HEK293 (cell line): ENCODE data around the gene MEIKIN.

ENCODE experiments used
- BCL11A ChIP-seq: fragments of 450-650 bp; formaldehyde crosslinking; IDR thresholded peaks from 2 replicates; pipeline ENCODE4 v1.5.1; 2016; ENCODE audit warnings: low read depth, missing biosample characterization, missing genetic modification characterization
- CTCF ChIP-seq: fragments of 450-650 bp; formaldehyde crosslinking; IDR thresholded peaks from 2 replicates; pipeline ENCODE4 v1.5.1; 2016; ENCODE audit warnings: missing biosample characterization, missing genetic modification characterization
- KLF16 ChIP-seq: fragments of 450-650 bp; formaldehyde crosslinking; IDR thresholded peaks from 2 replicates; pipeline ENCODE4 v1.5.1; 2017; ENCODE audit warnings: missing biosample characterization, missing genetic modification characterization
- ZBTB1 ChIP-seq: fragments of 450-650 bp; formaldehyde crosslinking; IDR thresholded peaks from 2 replicates; pipeline ENCODE4 v1.5.1; 2016; ENCODE audit warnings: missing biosample characterization, missing genetic modification characterization
- ZNF335 ChIP-seq: fragments of 450-650 bp; formaldehyde crosslinking; conservative IDR thresholded peaks from 2 replicates; pipeline ENCODE4 v1.5.1; 2016; ENCODE audit warnings: missing biosample characterization, missing genetic modification characterization
- ZNF350 ChIP-seq: fragments of 450-650 bp; formaldehyde crosslinking; IDR thresholded peaks from 2 replicates; pipeline ENCODE4 v1.5.0; 2017; ENCODE audit warnings: missing biosample characterization, mild to moderate bottlenecking, missing genetic modification characterization
- ZNF426 ChIP-seq: fragments of 450-650 bp; formaldehyde crosslinking; IDR thresholded peaks from 2 replicates; pipeline ENCODE4 v1.5.1; 2017; ENCODE audit warnings: missing biosample characterization, missing genetic modification characterization, mild to moderate bottlenecking, inconsistent platforms, moderate library complexity
- ZNF530 ChIP-seq: fragments of 450-650 bp; formaldehyde crosslinking; IDR thresholded peaks from 2 replicates; pipeline ENCODE4 v1.5.1; 2016; ENCODE audit warnings: low read depth, missing biosample characterization, missing genetic modification characterization
- ZNF768 ChIP-seq: fragments of 450-650 bp; formaldehyde crosslinking; IDR thresholded peaks from 2 replicates; pipeline ENCODE4 v1.5.1; 2018; ENCODE audit warnings: missing biosample characterization, mild to moderate bottlenecking, missing genetic modification characterization
- ZNF777 ChIP-seq: fragments of 450-650 bp; formaldehyde crosslinking; IDR thresholded peaks from 2 replicates; pipeline ENCODE4 v1.5.1; 2017; ENCODE audit warnings: missing biosample characterization, missing genetic modification characterization, borderline replicate concordance

DNA sequence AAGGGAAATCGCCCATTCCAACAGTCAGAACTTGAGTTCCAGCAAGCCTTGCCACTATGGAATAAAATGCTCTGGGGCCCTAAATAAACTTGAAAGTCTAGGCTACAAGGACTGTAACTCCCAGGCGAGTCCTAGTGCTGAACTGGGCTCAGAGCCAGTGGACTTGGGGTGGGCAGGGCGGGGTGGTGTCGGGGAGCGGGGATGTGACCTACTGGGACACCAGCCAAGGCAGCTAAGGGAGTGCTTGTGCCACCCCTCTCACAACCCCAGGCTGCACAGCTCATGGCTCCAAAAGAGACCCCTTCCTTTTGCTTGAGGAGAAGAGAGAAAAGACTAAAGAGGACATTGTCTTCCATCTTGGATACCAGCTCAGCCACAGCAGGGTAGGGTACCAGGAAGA is 61.5 kb downstream of the MEIKIN start:
- no peak for TF ChIP-seq ZNF777
- no peak for TF ChIP-seq BCL11A (tag by site-specific recombination)
- no peak for TF ChIP-seq CTCF (tag by site-specific recombination)
- TF ChIP-seq ZNF426, result no peak
- no peak for TF ChIP-seq ZBTB1
- TF ChIP-seq ZNF530 (tag by site-specific recombination), result no peak
- no peak for TF ChIP-seq ZNF335 (tag by site-specific recombination)
- no peak for TF ChIP-seq ZNF350 (tag by site-specific recombination)
- TF ChIP-seq ZNF768 (tag by site-specific recombination), result no peak
- no peak for TF ChIP-seq KLF16 (tag by site-specific recombination)
